GM21381 (cell line): ENCODE results near the gene KLK5.

ENCODE experiments used
- ATAC-seq: cut with Tn5 transposase; IDR thresholded peaks from one replicate; pipeline ENCODE4 v1.9.1; 2021; ENCODE audit warnings: mild to moderate bottlenecking, moderate library complexity; ENCODE audit not compliant: unreplicated experiment

Gene KLK5

DNA sequence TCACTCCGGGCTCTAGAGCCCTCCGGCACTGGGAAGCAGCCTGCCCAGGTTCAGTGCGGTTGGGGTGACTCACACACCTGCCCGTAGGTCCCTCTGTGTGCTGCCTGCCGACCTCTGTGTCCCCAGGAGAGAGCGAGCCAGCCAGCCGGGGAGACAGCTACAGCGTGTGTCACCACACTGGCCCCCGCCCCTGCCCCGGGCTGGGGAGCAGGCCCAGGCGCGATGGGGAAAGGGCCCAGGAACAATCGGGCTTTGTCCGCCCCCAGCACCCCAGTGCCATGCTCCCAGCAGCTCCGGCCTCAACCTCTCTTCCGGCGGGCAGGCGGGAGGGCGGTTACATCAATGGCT is 16.5 kb upstream of the KLK5 start, which contains the start of gene KLK6:
TSS of gene KLK6 (minus strand) at position 179 of the 348 bp plus-strand sequence. CDS start 1,487 bp downstream, outside the sequence.
- ATAC-seq, result no peak

DNA sequence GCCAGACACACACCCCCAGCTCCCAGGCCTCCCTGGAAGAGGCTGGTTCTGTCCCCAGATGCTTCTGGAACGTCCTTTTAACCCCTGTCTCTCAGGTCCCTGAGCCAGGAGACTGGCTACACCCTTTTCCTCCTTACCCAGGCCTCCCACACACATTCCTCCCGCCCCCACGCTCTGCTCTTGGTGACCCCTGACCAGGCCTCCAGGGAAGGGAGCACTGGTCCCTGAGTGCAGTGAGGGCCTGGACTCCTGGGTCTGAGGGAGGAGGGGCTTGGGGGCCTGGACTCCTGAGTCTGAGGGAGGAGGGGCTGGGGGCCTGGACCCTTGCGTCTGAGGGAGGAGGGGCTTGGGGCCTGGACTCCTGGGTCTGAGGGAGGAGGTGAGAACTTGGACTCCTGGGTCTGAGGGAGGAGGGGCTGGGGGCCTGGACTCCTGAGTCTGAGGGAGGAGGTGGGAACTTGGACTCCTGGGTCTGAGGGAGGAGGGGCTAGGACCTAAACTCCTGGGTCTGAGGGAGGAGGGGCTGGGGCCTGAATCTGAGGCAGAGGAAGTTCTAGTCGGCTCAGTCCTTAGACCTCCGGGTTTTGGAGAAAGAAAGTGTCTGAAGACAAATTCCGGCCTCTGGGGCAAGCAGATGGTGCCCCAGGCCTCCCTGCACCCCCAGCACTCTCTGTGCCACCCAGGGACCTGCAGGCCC is 16.0 kb upstream of the KLK5 start:
- no peak for ATAC-seq

DNA sequence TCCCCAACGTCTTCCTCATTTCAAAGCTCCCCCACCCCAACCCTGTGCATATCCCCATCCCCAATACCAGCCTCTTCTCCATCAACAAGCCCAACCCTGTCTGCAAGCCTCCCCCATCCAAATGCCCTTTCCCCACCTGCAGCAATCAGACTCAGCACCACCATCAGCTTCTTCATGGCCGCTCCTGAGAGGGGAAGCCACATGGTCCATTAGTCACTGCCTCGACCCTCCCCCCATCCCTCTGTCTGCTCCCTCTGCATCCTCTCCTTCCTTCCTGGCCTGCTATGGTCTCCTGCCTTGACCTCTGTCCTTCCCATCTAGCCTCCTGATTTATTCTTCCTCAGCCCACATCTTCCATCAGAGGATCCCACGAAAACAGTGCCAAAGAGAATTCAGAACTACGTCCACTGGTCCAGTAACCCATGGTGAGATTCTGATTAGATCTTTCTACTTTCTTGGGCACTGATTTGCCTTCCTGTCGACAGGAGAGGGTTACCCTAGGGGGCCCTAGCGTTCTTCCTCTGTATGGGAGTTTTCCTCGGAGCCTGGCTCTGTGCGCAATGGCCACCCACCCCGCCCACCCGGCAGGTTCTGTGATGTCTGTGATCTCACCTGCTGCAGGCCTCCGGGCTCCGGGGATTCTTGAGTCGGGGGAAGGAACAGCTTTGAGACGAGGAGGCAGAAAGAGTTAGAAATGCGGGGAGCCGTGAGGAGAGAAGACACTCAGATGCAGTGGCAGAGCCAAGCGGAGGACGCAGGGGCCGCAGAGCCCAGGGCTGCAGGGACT is 15.3 kb upstream of the KLK5 start:
- ATAC-seq, result no peak

DNA sequence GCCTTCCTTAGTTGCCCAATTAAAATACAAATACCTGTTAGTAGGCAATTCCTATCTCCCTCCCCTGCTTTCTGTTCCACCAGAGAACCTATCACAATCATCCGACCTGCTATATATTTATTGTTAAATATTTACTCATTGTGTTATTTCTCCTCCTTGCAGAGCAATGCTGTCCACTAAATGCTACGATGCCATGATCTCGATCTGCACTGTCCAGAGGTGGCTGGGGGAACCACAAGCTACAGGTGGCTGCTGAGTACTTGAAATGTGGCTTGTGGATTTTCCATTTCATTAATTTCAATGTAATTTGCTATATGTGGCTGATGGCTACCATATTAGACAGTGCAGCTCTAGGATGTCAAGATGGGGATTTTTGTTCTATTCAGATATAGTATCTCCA is 11.4 kb upstream of the KLK5 start:
- ATAC-seq, result no peak

DNA sequence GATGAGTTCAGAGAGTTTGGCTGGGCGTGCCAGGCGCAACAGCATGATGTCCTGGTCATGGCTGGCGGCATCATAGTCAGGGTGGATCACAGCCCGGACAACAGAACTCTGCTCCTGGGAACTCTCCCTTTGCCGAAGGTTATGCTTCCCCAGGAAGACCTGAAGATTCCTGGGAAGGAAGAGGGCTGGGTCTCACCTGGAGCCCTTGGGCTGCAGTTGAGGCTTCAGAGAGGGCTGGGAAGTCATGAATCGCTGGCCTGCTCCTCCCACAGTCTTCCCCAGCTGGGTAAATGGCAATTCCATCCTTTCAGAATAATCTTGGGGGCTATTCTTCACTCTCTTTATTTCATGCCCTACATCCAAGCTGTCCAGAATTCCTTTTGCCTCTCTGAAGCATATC is 10.5 kb upstream of the KLK5 start:
- no peak for ATAC-seq

DNA sequence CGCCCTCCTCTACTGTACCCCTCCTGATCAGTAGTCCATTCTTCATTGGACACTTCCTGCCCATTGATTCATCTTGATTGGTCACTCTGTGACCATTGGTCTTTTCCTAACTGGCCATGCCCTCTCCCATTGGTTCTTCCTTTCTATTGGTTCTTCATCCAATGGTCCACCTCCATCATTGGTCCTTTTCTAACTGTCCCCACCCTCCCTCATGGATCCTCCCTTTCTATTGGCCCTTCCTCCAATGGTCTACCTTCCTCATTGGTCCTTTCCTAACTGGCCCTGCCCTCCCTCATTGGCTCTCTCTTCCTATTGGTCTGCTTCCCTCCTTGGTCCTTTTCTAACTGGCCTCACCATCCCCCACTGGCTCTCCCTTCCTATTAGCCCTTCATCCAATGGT is 9.4 kb upstream of the KLK5 start:
- no peak for ATAC-seq

DNA sequence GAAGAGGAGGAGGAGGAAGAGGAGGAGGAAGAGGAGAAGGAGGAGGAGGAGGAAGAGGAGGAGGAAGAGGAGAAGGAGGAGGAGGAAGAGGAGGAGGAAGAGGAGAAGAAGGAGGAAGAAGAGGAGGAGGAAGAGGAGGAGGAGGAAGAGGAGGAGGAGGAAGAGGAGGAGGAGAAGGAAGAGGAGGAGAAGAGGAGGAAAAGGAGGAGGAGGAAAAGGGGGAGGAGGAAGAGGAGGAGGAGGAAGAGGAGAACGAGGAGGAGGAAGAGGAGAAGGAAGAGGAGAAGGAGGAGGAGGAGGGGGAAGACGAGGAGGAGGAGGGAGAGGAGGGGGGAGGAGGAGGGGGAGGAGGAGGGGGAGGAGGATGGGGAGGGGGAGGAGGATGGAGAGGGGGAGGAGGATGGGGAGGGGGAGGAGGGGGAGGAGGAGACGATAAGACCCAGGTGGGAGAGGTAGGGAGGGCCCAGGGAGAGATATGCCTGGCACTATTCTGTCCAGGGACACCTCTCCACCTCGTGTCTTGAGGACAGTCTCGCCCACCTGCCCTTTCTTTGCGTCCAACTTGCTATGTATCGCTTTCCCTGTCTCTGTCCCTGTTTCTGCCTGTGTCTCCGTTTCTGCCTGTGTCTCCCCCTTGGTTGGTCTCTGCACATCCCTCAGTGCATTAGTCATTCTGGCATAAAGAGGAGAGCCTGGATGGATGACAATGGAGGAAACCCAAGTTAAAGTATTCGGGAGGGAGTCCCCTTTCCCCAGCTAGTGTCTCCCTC is 7.1 kb upstream of the KLK5 start:
- ATAC-seq, result no peak

DNA sequence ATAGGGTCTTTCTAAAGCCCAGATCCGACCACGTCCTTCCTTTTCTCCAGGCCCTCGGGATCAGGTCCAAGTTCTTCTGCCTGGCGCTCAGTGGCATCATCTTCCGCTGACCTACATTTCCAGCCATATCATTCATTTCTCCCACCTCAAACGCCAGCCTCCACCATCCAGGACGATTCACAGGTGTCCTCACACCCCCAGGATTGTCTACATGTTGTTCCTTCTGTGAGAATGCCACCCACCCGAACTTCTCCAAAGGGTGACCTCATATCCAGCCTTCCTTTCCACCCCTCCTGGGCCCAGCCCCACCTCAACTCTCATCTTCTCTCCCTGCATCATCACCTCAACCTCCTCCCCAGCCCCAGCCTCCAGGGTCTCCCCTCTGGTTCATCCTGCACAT is 4.7 kb upstream of the KLK5 start:
- no peak for ATAC-seq

DNA sequence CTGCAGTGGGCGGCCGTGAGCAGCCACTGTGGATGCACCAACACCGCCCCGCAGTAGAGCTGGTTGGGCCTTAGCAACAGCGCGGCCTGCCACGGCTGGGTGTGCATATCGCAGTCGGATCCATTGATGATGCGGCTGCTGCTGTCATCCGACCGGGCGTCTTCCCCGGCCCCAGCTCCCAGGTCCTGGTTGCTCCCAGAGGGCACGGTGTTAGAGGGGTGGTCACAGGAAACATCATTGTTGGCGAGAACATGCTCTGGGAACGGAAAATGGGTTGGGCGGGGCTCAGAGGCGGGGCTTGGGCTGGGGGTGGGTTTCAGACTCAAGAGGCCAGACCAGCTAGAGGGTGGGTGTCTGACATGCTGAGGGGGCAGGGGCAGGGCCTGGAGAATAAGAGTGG is 3.0 kb downstream of the KLK5 start:
- ATAC-seq, result no peak

DNA sequence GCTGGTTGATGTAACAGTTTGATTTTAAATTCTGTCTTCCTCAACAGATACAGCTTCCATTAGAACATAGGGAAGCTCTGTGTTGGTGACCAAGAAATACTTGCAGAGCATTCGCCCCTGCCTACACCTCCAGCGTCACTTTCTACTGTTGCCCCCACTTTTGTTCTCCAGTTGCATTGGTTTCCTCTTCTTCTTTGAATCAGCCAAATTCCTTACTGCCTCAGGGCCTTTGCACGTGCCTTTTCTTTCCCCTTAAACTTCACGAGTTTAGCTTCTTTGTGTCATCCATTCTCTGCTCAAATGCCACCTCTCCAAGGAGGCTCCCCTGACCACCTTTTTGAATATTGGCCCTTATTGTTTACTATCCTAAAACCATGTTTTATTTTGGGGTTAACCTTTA is 5.7 kb downstream of the KLK5 start:
- ATAC-seq, result no peak

DNA sequence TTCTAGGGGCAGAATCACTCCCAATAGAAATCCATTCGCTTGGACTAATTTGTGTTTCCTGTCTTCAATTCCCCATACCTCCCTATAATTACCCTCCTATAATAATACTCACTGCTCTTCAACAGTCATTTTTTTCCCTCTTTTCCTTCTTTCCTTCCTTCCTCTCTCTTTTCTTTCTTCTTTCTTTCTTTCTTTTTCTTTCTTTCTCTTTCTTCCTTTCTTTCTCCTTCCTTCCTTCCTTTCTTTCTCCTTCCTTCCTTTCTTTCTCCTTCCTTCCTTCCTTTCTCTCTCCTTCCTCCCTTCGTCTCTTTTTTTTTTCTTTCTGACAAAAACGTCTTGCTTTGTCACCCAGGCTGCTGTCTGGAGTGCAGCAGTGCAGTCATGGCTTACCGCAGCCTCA is 8.0 kb downstream of the KLK5 start:
- no peak for ATAC-seq

DNA sequence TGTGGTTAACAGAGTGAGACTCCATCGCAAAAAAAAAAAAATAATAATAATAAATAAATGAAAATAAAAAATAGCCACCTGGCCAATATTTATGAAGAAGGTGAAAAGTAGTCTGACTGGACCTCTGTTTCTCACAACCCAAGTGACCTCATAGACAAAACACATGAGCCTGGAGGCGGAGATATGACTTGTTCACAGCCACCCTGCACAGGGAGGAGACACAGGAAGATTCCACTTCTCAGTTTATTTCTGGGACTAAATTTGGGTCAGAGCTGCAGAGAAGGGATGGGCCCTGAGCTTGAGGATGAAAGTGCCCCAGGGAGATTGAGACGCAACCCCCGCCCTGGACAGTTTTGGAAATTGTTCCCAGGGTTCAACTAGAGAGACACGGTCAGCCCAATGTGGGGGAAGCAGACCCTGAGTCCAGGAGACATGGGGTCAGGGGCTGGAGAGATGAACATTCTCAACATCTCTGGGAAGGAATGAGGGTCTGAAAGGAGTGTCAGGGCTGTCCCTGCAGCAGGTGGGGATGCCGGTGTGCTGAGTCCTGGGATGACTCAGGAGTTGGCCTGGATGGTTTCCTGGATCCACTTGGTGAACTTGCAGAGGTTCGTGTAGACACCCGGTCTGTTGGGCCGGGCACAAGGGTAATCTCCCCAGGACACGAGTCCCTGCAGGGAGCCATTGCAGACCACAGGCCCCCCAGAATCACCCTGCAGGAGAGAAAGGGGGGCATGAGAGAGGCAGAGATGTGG is 9.6 kb downstream of the KLK5 start:
- no peak for ATAC-seq

DNA sequence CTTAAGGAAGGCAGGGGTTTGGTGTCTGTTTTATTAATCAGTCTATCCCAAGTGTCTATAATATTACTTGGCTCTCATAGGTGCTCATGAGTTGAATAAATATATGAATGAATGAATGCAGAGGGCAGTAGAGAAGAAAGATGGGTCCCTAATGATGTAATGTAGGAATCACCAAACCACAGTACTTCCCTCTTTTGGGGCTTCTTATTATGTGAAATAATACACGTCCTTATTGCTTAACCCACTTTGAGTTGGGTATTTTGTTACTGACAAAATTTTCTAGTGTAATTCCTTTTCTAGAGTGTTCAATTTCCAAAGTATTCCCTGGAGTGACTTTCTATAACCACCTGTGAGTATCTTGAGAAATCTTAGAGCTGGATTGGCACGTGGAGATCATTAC is 13.2 kb downstream of the KLK5 start:
- ATAC-seq, result no peak

DNA sequence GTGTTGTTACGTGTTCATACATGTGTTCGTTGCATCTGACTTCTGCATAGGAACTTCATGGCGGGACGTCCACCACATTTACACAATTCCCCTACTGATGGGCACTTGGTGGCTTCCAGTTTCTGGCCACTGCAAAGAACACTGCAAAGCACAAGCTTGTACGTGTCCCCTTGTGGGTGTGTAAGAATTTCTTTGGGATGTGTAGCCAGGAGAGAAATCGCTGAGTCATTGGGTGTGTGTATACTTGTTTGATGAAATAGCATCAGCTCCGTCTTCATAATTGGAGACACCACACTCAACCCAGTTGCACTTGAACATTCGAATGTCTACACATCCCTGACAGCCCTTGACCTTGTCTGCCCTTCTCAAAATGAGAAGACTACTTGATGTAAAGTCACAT is 19.2 kb downstream of the KLK5 start:
- no peak for ATAC-seq

DNA sequence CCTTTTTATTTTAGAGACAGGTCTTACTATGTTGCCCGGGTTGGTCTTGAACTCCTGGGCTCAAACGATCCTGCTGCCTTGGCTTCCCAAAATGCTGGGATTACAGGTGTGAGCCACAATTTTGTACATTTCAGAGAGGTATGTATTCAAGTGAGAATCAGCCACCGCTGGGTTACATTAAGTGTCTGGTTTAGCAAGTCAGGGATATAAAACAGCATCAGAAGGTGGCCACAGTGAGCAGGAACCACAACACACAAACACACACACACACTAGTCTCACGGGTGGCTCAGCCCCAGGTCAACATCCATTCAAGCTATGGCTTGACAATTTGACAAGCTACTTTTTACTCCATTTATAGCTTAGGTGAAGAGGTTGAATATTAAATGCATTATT is 20.2 kb downstream of the KLK5 start:
- no peak for ATAC-seq

DNA sequence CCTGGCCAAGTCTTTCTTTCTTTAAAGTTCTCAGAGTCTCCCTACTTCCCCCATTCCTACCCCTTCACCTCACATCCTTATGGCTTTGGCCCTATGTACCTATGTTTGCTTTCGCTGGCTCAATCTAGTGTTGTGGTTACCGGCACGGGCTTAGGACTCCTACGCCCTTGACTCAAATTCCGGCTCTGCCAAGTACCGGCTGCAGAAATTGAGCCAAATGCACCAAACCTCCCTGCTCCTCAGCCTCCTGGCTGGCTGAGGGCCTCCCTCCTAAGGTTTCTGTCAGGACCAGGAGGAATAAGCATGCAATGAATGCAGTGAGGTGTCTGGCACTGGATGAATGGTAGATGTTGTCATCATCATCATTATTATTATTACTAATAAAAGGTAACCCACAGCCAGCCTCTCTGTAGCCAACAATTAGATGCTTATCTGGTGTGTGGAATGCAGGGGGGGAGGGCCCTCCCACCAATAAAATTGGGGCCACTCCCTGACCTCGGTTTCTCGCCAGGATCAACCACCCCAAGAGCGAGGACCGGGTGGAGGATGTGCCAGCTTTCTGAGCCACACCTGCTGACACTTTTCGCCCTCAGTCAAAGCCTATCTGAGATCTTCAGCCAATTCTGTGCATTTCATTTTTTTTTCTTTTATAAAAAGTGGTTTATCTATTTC is 20.7 kb downstream of the KLK5 start:
- no peak for ATAC-seq

DNA sequence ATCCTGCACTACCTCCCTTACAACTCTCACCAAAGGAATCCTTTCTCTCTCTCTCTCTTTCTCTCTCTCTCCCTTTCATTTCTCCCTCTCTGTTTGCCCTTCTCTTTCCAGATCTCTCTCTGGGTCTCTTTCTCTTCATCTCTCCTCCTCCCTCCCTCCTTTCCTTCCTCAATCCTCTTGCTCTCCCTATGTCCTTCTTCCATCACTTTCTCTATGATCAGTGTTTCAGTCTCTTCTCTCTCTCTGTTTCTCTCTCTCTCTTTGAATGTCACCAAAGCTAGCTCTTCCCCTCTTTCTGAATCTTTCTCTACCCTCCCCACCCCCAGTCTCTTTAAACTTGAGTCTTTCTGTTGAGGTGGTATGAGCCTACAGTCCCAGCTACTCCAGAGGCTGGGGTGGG is 21.8 kb downstream of the KLK5 start:
- no peak for ATAC-seq

DNA sequence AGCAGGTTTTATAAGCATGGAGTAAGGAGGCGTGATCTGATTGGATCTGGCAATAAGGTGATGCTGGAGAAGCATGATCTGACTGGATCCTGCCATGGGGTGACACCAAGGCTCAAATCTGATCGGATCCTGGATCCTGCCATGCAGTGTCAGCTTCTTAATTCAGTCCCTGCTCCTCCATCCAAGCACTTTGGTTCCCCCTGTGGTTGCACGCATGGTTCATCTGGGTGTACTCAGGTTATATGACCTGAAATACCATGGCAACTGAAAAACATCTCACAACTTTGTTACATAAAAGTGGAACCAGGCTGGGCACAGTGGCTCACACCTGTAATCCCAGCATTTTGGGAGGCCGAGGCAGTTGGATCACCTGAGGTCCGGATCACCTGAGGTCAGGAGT is 24.0 kb downstream of the KLK5 start:
- ATAC-seq, result no peak

DNA sequence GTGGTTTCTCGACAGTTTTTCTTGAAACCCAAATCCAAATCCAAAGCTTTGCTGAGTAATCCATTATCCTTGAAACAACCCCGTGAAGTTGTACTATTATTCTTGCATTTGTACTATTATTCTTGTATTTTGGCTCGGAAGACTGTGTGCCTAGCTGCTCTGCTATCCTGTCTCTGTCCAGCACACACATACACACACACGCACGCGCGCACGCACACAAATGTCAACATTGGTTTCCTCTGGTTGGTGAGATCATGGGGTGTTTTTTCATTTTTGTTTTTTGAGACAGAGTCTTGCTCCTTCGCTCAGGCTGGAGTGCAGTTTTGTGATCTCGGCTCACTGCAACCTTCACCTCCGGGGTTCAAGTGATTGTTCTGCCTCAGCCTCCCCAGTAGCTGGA is 26.7 kb downstream of the KLK5 start:
- no peak for ATAC-seq

DNA sequence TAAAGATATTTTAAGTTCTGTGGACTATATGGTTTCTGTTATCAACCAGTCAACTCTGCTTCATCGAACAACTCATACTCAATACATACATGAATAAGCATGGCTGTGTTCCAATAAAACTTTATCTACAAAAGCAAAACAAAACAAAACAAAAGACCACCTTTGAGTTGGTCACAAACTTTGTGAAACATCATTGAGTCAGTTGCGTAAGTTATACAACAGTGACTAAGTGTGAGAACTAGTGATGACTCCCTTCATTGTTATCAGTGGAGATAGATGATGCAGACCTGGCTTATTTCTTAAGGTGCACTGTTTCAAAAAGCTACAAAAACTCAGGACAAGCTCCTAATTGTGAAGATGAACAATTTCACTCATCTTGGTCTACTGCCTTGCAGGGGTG is 27.1 kb downstream of the KLK5 start:
- ATAC-seq, result no peak

DNA sequence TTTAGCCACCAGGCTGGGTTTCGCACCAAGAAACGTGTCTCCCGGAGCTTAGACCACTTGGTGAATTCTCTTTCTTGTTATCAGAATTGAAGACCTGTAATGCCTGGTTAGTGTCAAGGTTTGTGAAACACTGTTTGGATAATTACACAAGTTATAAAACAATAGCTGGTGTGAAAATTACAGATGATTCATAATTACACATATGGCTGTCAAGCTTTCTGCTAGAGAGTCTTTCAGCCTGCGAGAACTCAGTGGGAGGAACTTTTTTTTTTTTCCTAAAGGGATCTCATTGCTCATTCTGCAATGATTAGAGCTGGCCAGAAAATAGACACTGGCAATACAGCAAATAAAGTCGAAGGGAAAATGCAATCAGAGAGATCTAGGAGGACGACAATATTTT is 28.3 kb downstream of the KLK5 start:
- no peak for ATAC-seq
